Astrocyte (in vitro differentiated cells and primary cell): ENCODE results near the gene TBCA. TPM values are rescaled to one million over a fixed set of nuclear protein-coding genes. Genes with fewer than 3 reads are reported as not detected.

ENCODE experiments used
- DNase-seq: peaks from one replicate; pipeline ENCODE4 v3.0.0-alpha.2; 2010; ENCODE audit warnings: low read depth
- FAIRE-seq: peaks from 2 replicates; lab custom pipeline; 2011; peaks lifted over from hg19 to GRCh38; lab: Jason Lieb, UNC
- H2AFZ ChIP-seq: 2 replicates; pipeline ENCODE4 v1.6.0; 2012; ENCODE audit warnings: low read depth, low read length, inconsistent platforms
- H3K27ac ChIP-seq: 2 replicates; pipeline ENCODE4 v1.5.1; 2011; ENCODE audit warnings: low read depth, low read length, inconsistent platforms
- H3K27me3 ChIP-seq: 2 replicates; pipeline ENCODE4 v1.6.0; 2011; ENCODE audit warnings: low read length, inconsistent platforms; ENCODE audit not compliant: insufficient read depth
- H3K36me3 ChIP-seq: 2 replicates; pipeline ENCODE4 v1.5.1; 2011; ENCODE audit warnings: low read length, inconsistent platforms; ENCODE audit not compliant: insufficient read depth
- H3K4me1 ChIP-seq: 2 replicates; pipeline ENCODE4 v1.5.1; 2011; ENCODE audit warnings: low read length, inconsistent platforms; ENCODE audit not compliant: insufficient read depth
- H3K4me2 ChIP-seq: 2 replicates; pipeline ENCODE4 v1.6.0; 2012; ENCODE audit warnings: low read length, inconsistent platforms
- H3K4me3 ChIP-seq: 2 replicates; pipeline ENCODE4 v1.5.1; 2011; ENCODE audit warnings: low read depth, mild to moderate bottlenecking, low read length, inconsistent platforms; ENCODE audit not compliant: insufficient read depth
- H3K79me2 ChIP-seq: 2 replicates; pipeline ENCODE4 v1.6.0; 2012; ENCODE audit warnings: mild to moderate bottlenecking, low read length, inconsistent platforms; ENCODE audit not compliant: insufficient read depth
- H3K9ac ChIP-seq: 2 replicates; pipeline ENCODE4 v1.6.0; 2012; ENCODE audit warnings: mild to moderate bottlenecking, low read length, inconsistent platforms
- H3K9me3 ChIP-seq: 2 replicates; pipeline ENCODE4 v1.5.1; 2012; ENCODE audit warnings: low read depth, mild to moderate bottlenecking, low read length, inconsistent platforms; ENCODE audit not compliant: insufficient read depth
- H4K20me1 ChIP-seq: 2 replicates; pipeline ENCODE4 v1.6.0; 2012; ENCODE audit warnings: low read length, inconsistent platforms; ENCODE audit not compliant: insufficient read depth
- H3K27ac Mint-ChIP-seq: one replicate; pipeline ENCODE4 v1.8.0; 2021; ENCODE audit warnings: mild to moderate bottlenecking, mixed read lengths; ENCODE audit not compliant: unreplicated experiment
- H3K27me3 Mint-ChIP-seq: one replicate; pipeline ENCODE4 v1.8.0; 2021; ENCODE audit warnings: low read depth, mixed read lengths; ENCODE audit not compliant: unreplicated experiment
- H3K36me3 Mint-ChIP-seq: one replicate; pipeline ENCODE4 v1.8.0; 2021; ENCODE audit warnings: low read depth, mixed read lengths; ENCODE audit not compliant: unreplicated experiment
- H3K4me1 Mint-ChIP-seq: one replicate; pipeline ENCODE4 v1.8.0; 2021; ENCODE audit warnings: low read depth, mixed read lengths; ENCODE audit not compliant: unreplicated experiment
- H3K4me3 Mint-ChIP-seq: one replicate; pipeline ENCODE4 v1.8.0; 2021; ENCODE audit warnings: mild to moderate bottlenecking, moderate library complexity, mixed read lengths; ENCODE audit not compliant: unreplicated experiment
- H3K9me3 Mint-ChIP-seq: one replicate; pipeline ENCODE4 v1.8.0; 2021; ENCODE audit warnings: mild to moderate bottlenecking, mixed read lengths; ENCODE audit not compliant: unreplicated experiment
- EZH2 ChIP-seq: IDR thresholded peaks from 2 replicates; pipeline ENCODE4 v1.6.1; 2012; ENCODE audit warnings: mild to moderate bottlenecking, low read length, inconsistent platforms; ENCODE audit not compliant: insufficient read depth
- total RNA-seq: library from RNA; stranded (reverse); gene quantifications from 2 replicates; pipeline ENCODE4 v1.2.1, GENCODE V29; 2021
- TF ChIP-seq, protein P1 (sequence below): IDR thresholded peaks from 2 replicates; pipeline ENCODE4 v1.5.1; 2011; ENCODE audit warnings: low read depth, mild to moderate bottlenecking, inconsistent platforms, low read length, moderate library complexity; ENCODE audit not compliant: insufficient read depth

The TBCA gene
- total RNA-seq, 1 donor from 2014 or later, result 207 TPM

DNA sequence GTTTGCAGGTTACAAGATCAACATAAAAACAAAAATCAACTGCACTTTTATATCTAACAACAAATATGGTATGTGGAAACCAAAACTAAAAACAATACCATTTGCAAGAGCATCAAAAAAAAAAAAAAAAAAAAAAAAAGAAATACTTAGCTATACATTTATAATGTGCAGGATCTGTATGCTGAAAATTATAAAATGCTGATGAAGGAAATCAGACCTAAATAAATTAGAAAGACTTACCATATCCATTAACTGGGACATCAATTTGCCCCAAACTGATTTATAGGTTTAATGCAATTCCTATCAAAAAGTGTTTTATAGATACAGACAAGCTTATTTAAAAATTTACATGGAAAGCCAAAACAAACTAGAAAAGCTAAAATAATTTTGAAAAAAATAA lies 77.2 kb downstream of the TBCA start:
- Mint-ChIP-seq H3K9me3 (no peaks in the 10 kb centered on the region), H3K27ac (no peak overlapping the region), H3K4me1 (peaks cover 5% of the 10 kb centered on the region), H3K27me3 (no peaks in the 10 kb centered on the region), H3K36me3 (peaks cover 13% of the 10 kb centered on the region), H3K4me3 (no peak overlapping the region)
- no peak overlapping the region for H3K4me2 ChIP-seq
- H3K36me3 ChIP-seq, result peaks cover under 1% of the 10 kb centered on the region
- TF ChIP-seq, protein P1, sequence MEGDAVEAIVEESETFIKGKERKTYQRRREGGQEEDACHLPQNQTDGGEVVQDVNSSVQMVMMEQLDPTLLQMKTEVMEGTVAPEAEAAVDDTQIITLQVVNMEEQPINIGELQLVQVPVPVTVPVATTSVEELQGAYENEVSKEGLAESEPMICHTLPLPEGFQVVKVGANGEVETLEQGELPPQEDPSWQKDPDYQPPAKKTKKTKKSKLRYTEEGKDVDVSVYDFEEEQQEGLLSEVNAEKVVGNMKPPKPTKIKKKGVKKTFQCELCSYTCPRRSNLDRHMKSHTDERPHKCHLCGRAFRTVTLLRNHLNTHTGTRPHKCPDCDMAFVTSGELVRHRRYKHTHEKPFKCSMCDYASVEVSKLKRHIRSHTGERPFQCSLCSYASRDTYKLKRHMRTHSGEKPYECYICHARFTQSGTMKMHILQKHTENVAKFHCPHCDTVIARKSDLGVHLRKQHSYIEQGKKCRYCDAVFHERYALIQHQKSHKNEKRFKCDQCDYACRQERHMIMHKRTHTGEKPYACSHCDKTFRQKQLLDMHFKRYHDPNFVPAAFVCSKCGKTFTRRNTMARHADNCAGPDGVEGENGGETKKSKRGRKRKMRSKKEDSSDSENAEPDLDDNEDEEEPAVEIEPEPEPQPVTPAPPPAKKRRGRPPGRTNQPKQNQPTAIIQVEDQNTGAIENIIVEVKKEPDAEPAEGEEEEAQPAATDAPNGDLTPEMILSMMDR, result no peak
- TF ChIP-seq EZH2, result no peak
- H3K27me3 ChIP-seq, result no peaks in the 10 kb centered on the region
- FAIRE-seq, result no peak
- H3K4me3 ChIP-seq, result no peak overlapping the region
- peaks cover 31% of the 10 kb centered on the region for H4K20me1 ChIP-seq
- H3K4me1 ChIP-seq, result no peaks in the 10 kb centered on the region
- no peaks in the 10 kb centered on the region for H3K9me3 ChIP-seq
- no peak for DNase-seq
- H2AFZ ChIP-seq, result no peak overlapping the region
- H3K79me2 ChIP-seq, result peaks cover 58% of the 10 kb centered on the region
- no peak overlapping the region for H3K9ac ChIP-seq
- no peak overlapping the region for H3K27ac ChIP-seq

DNA sequence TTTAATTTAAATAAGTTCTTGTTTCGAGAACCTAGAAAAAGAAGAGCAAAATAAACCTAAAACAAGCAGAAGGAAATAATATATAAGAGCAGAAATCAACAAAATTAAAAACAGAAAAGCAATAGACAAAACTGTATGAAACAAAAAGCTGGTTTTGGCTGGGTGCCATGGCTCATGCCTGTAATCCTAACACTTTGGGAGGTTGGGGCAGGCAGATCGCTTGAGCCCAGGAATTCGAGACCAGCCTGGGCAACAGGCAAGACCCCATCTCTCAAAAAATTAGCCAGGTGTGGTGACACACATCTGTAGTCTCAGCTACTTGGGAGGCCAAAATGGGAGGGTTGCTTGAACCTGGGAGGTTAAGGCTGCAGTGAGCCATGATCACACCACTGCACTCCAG lies 78.4 kb downstream of the TBCA start:
- no peak overlapping the region for H3K27ac Mint-ChIP-seq
- H3K4me3 Mint-ChIP-seq, result no peak overlapping the region
- no peaks in the 10 kb centered on the region for H3K27me3 Mint-ChIP-seq
- Histone ChIP-seq H3K79me2 (peaks cover 59% of the 10 kb centered on the region), H3K27ac (no peak overlapping the region), H3K9me3 (no peaks in the 10 kb centered on the region), H2AFZ (no peak overlapping the region), H3K4me3 (no peak overlapping the region), H3K4me1 (no peaks in the 10 kb centered on the region), H4K20me1 (peaks cover 31% of the 10 kb centered on the region), H3K36me3 (no peaks in the 10 kb centered on the region), H3K4me2 (no peak overlapping the region), H3K9ac (no peak overlapping the region), H3K27me3 (no peaks in the 10 kb centered on the region)
- DNase-seq, result no peak
- peaks cover 5% of the 10 kb centered on the region for H3K4me1 Mint-ChIP-seq
- no peak for FAIRE-seq
- no peaks in the 10 kb centered on the region for H3K9me3 Mint-ChIP-seq
- TF ChIP-seq, protein P1, result no peak
- TF ChIP-seq EZH2, result no peak
- H3K36me3 Mint-ChIP-seq, result peaks cover 9% of the 10 kb centered on the region

DNA sequence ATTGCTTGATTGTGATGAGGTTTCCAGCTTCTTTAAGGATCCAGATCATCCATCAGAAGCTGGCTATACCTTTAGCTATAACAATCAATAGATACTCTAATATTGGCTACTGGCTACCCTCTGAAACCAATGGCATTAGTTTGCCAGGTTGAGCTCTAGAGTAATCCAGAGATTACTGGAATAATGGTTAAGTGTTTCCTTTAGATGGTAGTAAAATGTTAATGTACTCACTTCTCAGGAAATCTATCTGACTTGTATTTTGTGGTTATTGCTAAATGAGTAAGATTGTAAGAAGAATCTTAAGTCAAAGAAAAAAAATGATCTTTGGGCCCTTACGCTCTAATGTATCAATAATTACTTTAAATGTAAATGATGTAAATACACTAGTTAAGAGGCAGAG lies 80.0 kb downstream of the TBCA start:
- Histone ChIP-seq H3K36me3 (no peaks in the 10 kb centered on the region), H2AFZ (no peak overlapping the region), H4K20me1 (peaks cover 31% of the 10 kb centered on the region), H3K9ac (no peak overlapping the region), H3K9me3 (no peaks in the 10 kb centered on the region), H3K79me2 (peaks cover 56% of the 10 kb centered on the region), H3K27me3 (no peaks in the 10 kb centered on the region), H3K4me2 (no peak overlapping the region), H3K4me1 (no peaks in the 10 kb centered on the region), H3K4me3 (no peak overlapping the region), H3K27ac (no peak overlapping the region)
- Mint-ChIP-seq H3K4me3 (no peak overlapping the region), H3K36me3 (peaks cover 7% of the 10 kb centered on the region), H3K4me1 (peaks cover 5% of the 10 kb centered on the region), H3K9me3 (no peaks in the 10 kb centered on the region), H3K27ac (no peak overlapping the region), H3K27me3 (no peaks in the 10 kb centered on the region)
- no peak for FAIRE-seq
- DNase-seq, result no peak
- TF ChIP-seq, protein P1, result no peak
- TF ChIP-seq EZH2, result no peak
